DMS53 (cell line): ENCODE results near the gene CD4.

ENCODE experiments used
- DNase-seq: peaks from one replicate; lab custom pipeline; 2025; lab: John Stamatoyannopoulos, UW

The CD4 gene

GRCh38 chr12:6765048-6765633 lies 24.2 kb upstream of the CD4 start:
- peak; percentile 59 for DNase-seq

GRCh38 chr12:6765634-6766581 lies 23.4 kb upstream of the CD4 start, which contains the start of gene PTMS:
TSS of gene PTMS (plus strand) at chr12:6766363. CDS start at chr12:6766706, 343 bp downstream.
- DNase-seq = peak; percentile 80

- peak; percentile 95 for DNase-seq
Measured at GRCh38 chr12:6766651-6767349, 22.5 kb upstream of the CD4 start.

GRCh38 chr12:6767353-6768319 lies 21.7 kb upstream of the CD4 start:
- DNase-seq = peak; percentile 86

- DNase-seq = no peak
Measured at GRCh38 chr12:6768437-6768914, 20.9 kb upstream of the CD4 start.

- DNase-seq = peak; percentile 75
Measured at GRCh38 chr12:6768990-6769389, 20.3 kb upstream of the CD4 start.

GRCh38 chr12:6769666-6770065 lies 19.7 kb upstream of the CD4 start:
- no peak for DNase-seq

- DNase-seq = no peak
Measured at GRCh38 chr12:6770094-6770493, 19.2 kb upstream of the CD4 start.

GRCh38 chr12:6770600-6770999 lies 18.7 kb upstream of the CD4 start:
- no peak for DNase-seq

- peak; percentile 51 for DNase-seq
Measured at GRCh38 chr12:6771091-6771495, 18.2 kb upstream of the CD4 start.

- DNase-seq = no peak
Measured at GRCh38 chr12:6771509-6772330, 17.6 kb upstream of the CD4 start.

GRCh38 chr12:6772331-6772695 lies 17.0 kb upstream of the CD4 start, which contains the start of gene LAG3:
TSS of gene LAG3 (plus strand) at chr12:6772520. CDS start at chr12:6772853, 333 bp downstream.
- DNase-seq = no peak

- DNase-seq = no peak
Measured at GRCh38 chr12:6772726-6773589, 16.4 kb upstream of the CD4 start.

GRCh38 chr12:6773590-6774351 lies 15.6 kb upstream of the CD4 start:
- peak; percentile 60 for DNase-seq

- DNase-seq = no peak
Measured at GRCh38 chr12:6774499-6775062, 14.7 kb upstream of the CD4 start.

- peak; percentile 59 for DNase-seq
Measured at GRCh38 chr12:6775185-6776174, 13.8 kb upstream of the CD4 start.

GRCh38 chr12:6777386-6777785 lies 11.9 kb upstream of the CD4 start:
- no peak for DNase-seq
